ENCODE results near the gene TMX4.
"Not testable (repeated sequence)": the region's sequence is repeated elsewhere in the genome, so short reads cannot be mapped to it uniquely, and the experiment has no call there.

TMX4 gene

DNA sequence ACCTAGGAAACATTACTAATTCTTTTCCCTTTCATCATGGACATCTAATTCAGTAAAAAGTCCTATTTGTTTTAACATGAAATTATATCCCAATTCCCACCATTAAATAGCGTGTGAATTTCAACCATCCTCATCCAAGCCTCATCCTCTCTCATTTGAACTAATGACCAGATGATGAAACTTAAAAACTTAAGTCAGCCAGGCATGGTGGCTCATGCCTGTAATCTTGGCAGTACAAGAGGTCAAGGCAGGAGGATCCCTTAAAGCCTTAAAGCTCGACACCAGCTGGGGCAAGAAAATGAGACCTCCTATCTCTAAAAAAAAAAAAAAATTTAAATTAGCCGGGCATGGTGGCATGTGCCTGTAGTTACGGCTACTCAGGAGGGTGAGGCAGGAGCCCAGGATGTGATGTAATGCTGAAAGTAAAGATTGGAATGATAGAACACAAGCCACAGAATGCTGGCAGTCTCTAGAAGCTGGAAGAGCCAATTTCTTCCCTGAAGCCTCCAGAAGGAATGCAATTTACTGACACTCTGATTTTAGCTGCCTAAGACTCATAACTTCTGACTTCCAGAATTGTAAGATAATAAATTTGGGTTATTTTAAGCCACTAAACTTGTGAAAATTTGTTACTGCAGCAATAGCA lies 52.2 kb downstream of the TMX4 start:
- DNase-seq (ENCODE audit: low spot score): no peak

DNA sequence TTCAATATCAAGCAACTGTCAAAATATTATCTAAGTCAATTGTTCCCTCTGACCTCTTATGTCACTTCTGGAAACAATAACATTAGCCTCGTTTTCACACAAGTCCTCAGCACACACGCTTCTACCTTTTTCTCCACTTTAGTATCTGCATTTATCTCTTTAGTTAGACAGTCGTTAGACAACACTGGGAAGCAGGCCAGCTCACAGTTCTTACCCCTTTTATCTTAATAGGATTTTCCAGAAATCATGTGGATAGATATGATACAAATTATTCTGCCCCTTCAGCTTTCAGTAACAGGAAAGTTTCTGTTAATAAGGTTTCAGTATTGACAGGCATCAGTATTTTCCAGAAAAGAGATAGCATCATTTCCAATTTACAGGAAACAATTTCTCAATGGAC lies 53.4 kb downstream of the TMX4 start:
- no peak for DNase-seq (ENCODE audit: low spot score)

DNA sequence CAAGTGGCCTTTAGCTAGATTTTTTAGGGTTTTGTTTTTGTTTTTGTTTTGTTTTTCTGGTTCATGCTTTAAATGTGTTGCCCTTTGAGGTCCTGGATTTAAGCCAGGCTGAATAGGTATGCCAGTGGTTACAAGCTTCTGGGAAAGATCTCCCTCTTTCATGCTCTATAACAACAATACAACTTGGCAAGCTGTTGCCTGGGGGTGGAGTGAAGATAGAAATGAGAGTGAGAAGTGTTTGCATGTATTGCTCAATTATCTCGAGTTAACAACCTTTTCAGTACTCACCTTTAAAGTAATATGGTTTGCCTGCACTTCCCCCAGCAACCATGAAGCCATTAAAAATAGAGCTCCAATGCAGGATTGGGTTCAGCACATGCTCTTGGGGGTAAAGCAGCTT lies 60.1 kb downstream of the TMX4 start:
- no peak for DNase-seq (ENCODE audit: low spot score)

DNA sequence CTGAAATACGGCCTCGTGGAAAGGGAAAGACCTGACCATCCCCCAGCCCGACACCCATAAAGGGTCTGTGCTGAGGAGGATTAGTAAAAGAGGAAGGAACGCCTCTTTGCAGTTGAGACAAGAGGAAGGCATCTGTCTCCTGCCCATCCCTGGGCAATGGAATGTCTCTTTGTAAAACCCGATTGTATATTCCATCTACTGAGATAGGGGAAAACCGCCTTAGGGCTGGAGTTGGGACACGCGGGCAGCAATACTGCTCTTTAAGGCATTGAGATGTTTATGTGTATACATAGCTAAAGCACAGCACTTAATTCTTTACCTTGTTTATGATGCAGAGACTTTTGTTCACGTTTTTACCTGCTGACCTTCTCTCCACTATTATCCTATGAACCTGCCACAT lies 63.0 kb downstream of the TMX4 start:
- DNase-seq (ENCODE audit: low spot score): not testable (repeated sequence)

DNA sequence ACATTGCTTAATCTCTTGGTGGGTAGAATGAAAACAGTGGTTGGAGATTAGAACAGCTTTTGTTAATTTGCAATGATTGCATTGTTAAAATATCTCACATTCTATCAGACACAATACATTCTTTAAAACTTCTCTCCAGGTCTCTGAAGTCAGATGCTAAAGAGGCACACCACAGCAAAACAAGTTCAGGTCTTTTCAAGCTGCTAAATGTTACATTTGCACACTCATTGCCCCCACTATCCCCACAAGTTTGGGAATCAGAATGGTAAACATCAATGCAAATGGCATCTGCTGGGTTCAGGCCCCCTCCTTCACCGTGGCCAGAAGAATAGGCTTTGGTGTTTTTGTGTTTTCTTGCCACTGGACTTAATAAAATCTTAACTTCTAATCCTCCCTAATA lies 69.2 kb downstream of the TMX4 start:
- no peak for DNase-seq (ENCODE audit: low spot score)

DNA sequence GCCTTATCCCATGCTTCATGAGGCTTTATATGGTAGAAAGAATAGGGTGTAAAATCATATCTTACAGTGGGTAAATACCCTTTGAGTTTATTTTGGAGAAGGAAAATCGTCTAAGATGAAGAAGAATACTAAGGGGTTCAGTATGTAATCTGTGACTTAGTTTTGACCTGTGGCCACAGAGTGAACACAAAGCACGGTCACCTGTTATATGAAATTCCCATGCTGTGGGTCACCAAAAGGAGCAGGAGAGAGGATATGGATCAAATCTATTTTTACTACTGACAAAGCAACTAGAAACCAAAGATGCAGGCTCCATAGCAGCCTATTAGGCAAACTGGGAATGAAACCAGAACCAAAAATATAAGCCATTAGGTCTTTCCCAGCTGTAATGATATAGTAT lies 75.7 kb downstream of the TMX4 start:
- DNase-seq (ENCODE audit: low spot score): no peak

DNA sequence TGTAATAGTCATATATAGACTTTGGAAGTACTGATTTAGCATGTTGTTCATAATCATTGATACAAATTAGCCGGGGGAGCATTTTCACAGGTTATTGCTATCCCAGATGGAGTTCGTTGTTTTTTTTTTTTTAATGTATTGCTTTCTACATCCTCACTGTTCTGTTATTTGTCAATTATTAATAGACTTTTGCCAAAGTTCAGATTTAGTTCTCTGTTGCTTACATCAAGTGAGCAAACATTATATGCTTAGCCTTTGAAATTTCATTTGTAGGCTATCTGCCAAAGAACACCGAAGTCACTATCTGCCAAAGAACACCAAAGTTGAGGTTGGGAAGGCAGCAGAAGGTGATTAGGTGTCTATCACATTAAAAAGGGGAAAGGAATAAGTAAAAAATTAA lies 79.2 kb downstream of the TMX4 start, which contains the start of gene HAO1:
Gene HAO1 (minus strand): TSS at position 118 of the 400 bp plus-strand sequence. CDS start 36 bp downstream, at position 82.
- DNase-seq (ENCODE audit: low spot score): no peak

DNA sequence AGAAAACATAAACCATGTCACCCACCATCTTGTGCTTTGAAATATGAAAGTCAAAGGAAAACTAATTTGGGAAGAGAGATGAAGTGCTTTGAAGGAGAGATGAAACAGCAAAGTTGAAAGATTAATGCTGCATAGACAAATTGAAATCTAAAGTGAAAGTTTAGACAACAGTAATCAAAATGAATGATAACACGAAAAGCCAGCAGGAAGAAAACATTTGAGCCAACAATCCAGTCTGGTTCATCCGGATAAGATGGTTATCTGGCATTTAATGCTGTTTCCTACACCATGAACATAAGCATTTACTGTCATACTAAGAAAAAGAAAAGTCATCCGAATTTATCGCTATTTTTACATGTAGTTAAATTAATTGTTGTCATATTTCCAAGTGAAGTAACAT lies 79.9 kb downstream of the TMX4 start:
- DNase-seq (ENCODE audit: low spot score): no peak

DNA sequence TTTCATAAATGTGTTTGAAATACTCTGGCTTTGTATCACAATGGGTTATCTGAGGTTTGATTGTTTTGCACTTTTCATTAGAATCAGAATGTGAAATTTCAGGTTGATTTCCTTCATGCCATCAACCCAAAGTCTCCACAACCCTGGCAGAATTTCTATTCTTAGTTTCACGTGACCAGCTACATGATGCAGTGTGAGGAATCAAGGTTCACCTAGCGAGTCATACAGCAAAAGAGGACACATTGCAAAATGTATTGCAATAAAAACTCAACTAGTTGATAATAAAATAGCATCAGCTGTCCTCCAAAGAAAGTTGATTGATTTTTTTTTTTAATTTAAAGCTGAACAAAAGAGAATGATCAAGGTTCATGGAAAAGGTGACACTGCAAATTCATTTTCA lies 81.5 kb downstream of the TMX4 start:
- DNase-seq (ENCODE audit: low spot score): no peak

DNA sequence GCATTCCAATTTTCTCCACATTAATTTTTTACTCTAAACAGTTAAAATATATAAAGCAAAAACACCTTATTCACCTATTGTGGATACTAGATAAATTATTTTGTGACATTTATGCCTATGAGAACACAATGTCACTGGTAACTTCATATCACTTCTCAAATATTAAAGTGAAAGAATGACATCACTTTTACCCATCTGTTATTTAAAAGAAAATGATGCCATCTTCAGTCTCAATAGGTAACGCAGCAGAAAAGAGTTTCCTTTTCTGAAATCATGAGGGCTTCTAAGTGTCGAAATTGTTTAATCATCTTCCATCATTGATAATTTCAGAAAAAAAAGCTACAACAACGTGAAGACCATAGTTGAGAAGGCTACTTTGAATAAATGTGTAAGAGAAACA lies 82.2 kb downstream of the TMX4 start:
- DNase-seq (ENCODE audit: low spot score): no peak

DNA sequence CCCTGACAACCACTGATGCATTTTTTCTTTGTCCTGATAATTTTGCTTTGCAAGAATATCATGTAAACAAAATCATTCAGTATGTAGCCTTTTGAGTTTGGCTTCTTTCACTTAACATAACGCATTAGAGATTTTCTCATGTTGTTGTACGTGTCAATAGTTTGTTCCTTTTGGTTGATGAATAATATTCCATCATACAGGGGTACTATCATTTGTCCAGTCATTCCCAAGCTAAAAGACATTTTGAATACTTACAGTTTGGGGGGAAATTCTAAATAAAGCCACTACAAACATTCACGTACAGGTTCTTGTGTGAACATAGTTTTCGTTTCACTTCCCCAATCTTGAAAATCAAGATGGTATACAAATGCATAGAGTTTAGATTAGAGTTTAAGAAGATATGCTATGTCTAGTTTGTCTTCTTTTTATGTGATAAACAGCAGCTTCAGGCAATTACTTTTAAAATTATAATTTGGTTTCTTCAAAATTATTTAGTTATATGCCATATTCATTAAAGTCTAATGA lies 84.5 kb downstream of the TMX4 start:
- DNase-seq (ENCODE audit: low spot score): no peak

DNA sequence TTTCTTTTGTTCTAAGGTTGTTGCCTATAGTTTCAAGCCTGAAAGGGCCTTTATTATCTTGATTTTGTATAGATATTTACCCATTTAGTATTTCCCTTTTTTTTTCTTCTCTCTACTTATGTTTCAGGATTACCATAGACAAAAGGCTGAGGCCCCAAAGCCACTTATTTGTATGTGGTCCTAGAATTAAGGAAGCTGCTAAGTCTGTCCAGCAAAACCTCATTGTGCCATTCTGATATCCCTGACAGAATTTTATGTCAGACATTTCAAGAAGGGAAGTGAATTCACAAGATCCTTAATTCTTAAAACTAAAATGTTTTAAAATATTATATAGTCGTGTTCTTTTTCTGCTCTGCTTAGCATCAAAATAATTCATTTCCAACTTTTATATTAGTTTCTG lies 86.2 kb downstream of the TMX4 start:
- no peak for DNase-seq (ENCODE audit: low spot score)

DNA sequence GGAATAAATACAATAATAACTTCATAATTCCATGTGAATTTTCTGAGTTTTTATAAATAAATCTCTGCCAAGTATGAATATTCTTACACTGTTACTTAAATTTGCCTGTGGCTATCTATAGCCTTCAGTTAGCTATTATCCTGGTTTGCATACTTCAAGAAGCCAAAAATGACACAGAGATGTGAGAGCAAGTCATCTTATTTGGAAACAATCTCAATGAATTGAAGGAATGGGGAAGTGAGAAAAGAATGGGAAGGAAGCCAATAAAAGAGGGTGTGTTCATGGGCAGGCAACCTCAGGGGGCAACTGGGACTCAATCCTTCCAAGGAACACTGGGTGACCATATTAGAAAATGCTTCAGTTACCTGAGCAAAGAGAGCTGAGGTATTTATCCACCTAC lies 89.2 kb downstream of the TMX4 start:
- no peak for DNase-seq (ENCODE audit: low spot score)
